ENCODE results near the gene ABHD2.

DNA sequence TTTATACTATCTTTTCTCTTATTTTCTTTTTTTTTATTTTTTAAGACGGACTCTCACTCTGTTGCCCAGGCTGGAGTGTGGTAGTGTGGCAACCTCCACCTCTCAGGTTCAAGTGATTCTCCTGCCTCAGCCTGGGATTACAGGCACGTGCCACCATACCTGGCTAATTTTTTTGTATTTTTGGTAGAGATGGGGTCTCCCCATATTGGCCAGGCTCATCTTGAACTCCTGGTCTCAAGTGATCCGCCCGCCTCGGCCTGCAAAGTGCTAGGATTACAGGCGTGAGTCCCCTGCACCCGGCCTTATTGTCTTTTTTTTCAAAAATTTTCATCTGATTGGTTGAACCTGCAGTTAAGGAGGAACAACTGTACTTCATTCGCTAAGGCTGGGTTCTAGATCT lies 21.8 kb downstream of the ABHD2 start:
- TF ChIP-seq, protein P1, sequence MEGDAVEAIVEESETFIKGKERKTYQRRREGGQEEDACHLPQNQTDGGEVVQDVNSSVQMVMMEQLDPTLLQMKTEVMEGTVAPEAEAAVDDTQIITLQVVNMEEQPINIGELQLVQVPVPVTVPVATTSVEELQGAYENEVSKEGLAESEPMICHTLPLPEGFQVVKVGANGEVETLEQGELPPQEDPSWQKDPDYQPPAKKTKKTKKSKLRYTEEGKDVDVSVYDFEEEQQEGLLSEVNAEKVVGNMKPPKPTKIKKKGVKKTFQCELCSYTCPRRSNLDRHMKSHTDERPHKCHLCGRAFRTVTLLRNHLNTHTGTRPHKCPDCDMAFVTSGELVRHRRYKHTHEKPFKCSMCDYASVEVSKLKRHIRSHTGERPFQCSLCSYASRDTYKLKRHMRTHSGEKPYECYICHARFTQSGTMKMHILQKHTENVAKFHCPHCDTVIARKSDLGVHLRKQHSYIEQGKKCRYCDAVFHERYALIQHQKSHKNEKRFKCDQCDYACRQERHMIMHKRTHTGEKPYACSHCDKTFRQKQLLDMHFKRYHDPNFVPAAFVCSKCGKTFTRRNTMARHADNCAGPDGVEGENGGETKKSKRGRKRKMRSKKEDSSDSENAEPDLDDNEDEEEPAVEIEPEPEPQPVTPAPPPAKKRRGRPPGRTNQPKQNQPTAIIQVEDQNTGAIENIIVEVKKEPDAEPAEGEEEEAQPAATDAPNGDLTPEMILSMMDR (IDR thresholded peaks at IDR 0.05; ENCODE audit: extremely low read depth in 1 of 2, insufficient read depth in 1 of 2, low read depth in 1 of 2, low read length in 2 of 2), result no peak
- TF ChIP-seq POLR2A (IDR thresholded peaks at IDR 0.05; ENCODE audit: low read depth, low read length) (no peak), MAX (IDR thresholded peaks at IDR 0.05; ENCODE audit: insufficient read depth, insufficient read length) (no peak), EZH2 (IDR thresholded peaks at IDR 0.05; ENCODE audit: borderline replicate concordance, low read depth, low read length, severe bottlenecking) (no peak), FOS (IDR thresholded peaks at IDR 0.05; ENCODE audit: borderline replicate concordance, insufficient read depth, low read length) (no peak), POLR2AphosphoS5 (IDR thresholded peaks at IDR 0.05; ENCODE audit: insufficient read depth, low read depth, low read length) (no peak), GATA2 (IDR thresholded peaks at IDR 0.05; ENCODE audit: insufficient read depth, insufficient read length, low read depth, low read length) (no peak), MYC (IDR thresholded peaks at IDR 0.05; ENCODE audit: low read depth, low read length) (no peak), JUN (IDR thresholded peaks at IDR 0.05; ENCODE audit: borderline replicate concordance, insufficient read depth, insufficient read length, low read depth) (no peak)

Measured in endothelial cell of umbilical vein (primary cell).